Measurements from ENCODE around the gene KIAA1328.

DNA sequence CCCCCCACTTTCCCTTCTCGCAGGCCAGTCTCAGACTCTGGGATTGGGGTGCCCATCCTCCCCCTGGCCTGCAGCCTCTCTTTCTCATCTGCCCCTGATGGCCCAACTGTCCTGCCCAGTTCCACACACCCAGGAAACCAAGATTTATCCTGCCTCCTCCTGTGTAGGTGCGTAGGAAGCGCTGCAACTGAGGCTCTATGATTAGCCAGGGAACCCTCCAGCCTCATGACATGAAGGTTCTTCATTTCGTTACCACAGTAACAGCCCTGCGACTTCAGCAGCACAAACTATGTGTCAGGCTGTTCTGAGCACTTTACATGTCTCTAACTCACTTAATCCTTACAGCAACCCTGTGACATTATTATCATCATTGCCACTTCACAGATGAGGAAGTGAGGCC is 430.8 kb downstream of the KIAA1328 start:
- TF ChIP-seq, protein P1, sequence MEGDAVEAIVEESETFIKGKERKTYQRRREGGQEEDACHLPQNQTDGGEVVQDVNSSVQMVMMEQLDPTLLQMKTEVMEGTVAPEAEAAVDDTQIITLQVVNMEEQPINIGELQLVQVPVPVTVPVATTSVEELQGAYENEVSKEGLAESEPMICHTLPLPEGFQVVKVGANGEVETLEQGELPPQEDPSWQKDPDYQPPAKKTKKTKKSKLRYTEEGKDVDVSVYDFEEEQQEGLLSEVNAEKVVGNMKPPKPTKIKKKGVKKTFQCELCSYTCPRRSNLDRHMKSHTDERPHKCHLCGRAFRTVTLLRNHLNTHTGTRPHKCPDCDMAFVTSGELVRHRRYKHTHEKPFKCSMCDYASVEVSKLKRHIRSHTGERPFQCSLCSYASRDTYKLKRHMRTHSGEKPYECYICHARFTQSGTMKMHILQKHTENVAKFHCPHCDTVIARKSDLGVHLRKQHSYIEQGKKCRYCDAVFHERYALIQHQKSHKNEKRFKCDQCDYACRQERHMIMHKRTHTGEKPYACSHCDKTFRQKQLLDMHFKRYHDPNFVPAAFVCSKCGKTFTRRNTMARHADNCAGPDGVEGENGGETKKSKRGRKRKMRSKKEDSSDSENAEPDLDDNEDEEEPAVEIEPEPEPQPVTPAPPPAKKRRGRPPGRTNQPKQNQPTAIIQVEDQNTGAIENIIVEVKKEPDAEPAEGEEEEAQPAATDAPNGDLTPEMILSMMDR (IDR thresholded peaks at IDR 0.05 in 4 of 5, conservative IDR thresholded peaks at IDR 0.05 in 1 of 5): no peak
- TF ChIP-seq POLR2A (IDR thresholded peaks at IDR 0.05): no peak
